MM.1S (cell line): ENCODE measurements around the gene DHX8.

Experiments used
- CTCF ChIP-seq: fragments of 300-600 bp; sonication (generic); IDR thresholded peaks from 2 replicates; pipeline ENCODE4 v1.5.1; 2016; ENCODE audit warnings: antibody characterized with exemption, low read length, mixed read lengths
- EZH2phosphoT487 ChIP-seq: fragments of 300-600 bp; sonication (generic); IDR thresholded peaks from 2 replicates; pipeline ENCODE4 v1.6.1; 2018; ENCODE audit warnings: antibody characterized with exemption, low read length

GRCh38 chr17:43560461-43561427 is 77.0 kb downstream of the DHX8 start:
- no peak for TF ChIP-seq CTCF
- no peak for TF ChIP-seq EZH2phosphoT487
